Neural crest cell (in vitro differentiated cells): Measurements from ENCODE around the gene NPC1L1. TPM values are rescaled to one million over a fixed set of nuclear protein-coding genes. Genes with fewer than 3 reads are reported as not detected.

Experiments
- DNase-seq: peaks from one replicate; pipeline ENCODE4 v3.0.0; 2021; ENCODE audit warnings: low read depth, mixed read lengths, low spot score
- H3K27ac Mint-ChIP-seq: one replicate; pipeline ENCODE4 v1.8.0; 2021; ENCODE audit warnings: mild to moderate bottlenecking, mixed read lengths; ENCODE audit not compliant: unreplicated experiment
- H3K27me3 Mint-ChIP-seq: 2 replicates; pipeline ENCODE4 v1.8.0; 2021; ENCODE audit warnings: low read depth, mild to moderate bottlenecking, mixed read lengths
- H3K36me3 Mint-ChIP-seq: 2 replicates; pipeline ENCODE4 v1.8.0; 2021; ENCODE audit warnings: low read depth, mild to moderate bottlenecking, mixed read lengths
- H3K4me1 Mint-ChIP-seq: 2 replicates; pipeline ENCODE4 v1.8.0; 2021; ENCODE audit warnings: mixed read lengths
- H3K4me3 Mint-ChIP-seq: one replicate; pipeline ENCODE4 v1.8.0; 2021; ENCODE audit warnings: mild to moderate bottlenecking, mixed read lengths
- H3K9me3 Mint-ChIP-seq: 2 replicates; pipeline ENCODE4 v1.8.0; 2021; ENCODE audit warnings: mixed read lengths
- CTCF ChIP-seq: fragments of 200-600 bp; sonication (generic); conservative IDR thresholded peaks from 2 replicates; pipeline ENCODE4 v1.5.0; 2021; ENCODE audit warnings: antibody characterized with exemption, mild to moderate bottlenecking
- total RNA-seq: library from RNA; stranded (reverse); gene quantifications from 2 replicates; pipeline ENCODE4 v1.2.1, GENCODE V29; 2021

NPC1L1 gene
- total RNA-seq, 1 donor from 2014 or later = 0.12 TPM

- no peak for DNase-seq
- Mint-ChIP-seq H3K36me3 (no peaks in the 10 kb centered on the region), H3K4me1 (no peaks in the 10 kb centered on the region), H3K27me3 (peaks cover 41% of the 10 kb centered on the region), H3K9me3 (no peaks in the 10 kb centered on the region), H3K27ac (no peak overlapping the region), H3K4me3 (no peak overlapping the region)
- TF ChIP-seq CTCF = no peak
Observed at GRCh38 chr7:44549457-44549856, 8.3 kb upstream of the NPC1L1 start.

GRCh38 chr7:44548893-44549292 lies 7.8 kb upstream of the NPC1L1 start:
- DNase-seq = no peak
- Mint-ChIP-seq H3K4me3 (no peak overlapping the region), H3K4me1 (no peaks in the 10 kb centered on the region), H3K27ac (no peak overlapping the region), H3K27me3 (peaks cover 41% of the 10 kb centered on the region), H3K36me3 (no peaks in the 10 kb centered on the region), H3K9me3 (no peaks in the 10 kb centered on the region)
- no peak for TF ChIP-seq CTCF

- Mint-ChIP-seq H3K4me3 (no peak overlapping the region), H3K36me3 (no peaks in the 10 kb centered on the region), H3K27me3 (peaks cover 39% of the 10 kb centered on the region), H3K27ac (no peak overlapping the region), H3K4me1 (no peaks in the 10 kb centered on the region), H3K9me3 (no peaks in the 10 kb centered on the region)
- no peak for DNase-seq
- TF ChIP-seq CTCF = no peak
Observed at GRCh38 chr7:44547536-44548231, 6.6 kb upstream of the NPC1L1 start.

GRCh38 chr7:44541876-44542610 lies 913 bp upstream of the NPC1L1 start:
- Mint-ChIP-seq H3K4me3 (no peak overlapping the region), H3K9me3 (no peaks in the 10 kb centered on the region), H3K36me3 (no peaks in the 10 kb centered on the region), H3K27ac (no peak overlapping the region), H3K4me1 (no peaks in the 10 kb centered on the region), H3K27me3 (peaks cover 6% of the 10 kb centered on the region)
- DNase-seq = no peak
- TF ChIP-seq CTCF = no peak

- Mint-ChIP-seq H3K27ac (no peak overlapping the region), H3K27me3 (no peaks in the 10 kb centered on the region), H3K9me3 (no peaks in the 10 kb centered on the region), H3K4me1 (no peaks in the 10 kb centered on the region), H3K36me3 (no peaks in the 10 kb centered on the region), H3K4me3 (no peak overlapping the region)
- DNase-seq = no peak
- TF ChIP-seq CTCF = no peak
Observed at GRCh38 chr7:44540592-44541027, 520 bp downstream of the NPC1L1 start.
